Transverse colon (tissue), 4 donors: ENCODE results near the gene CCL15.

Source experiments
- CTCF ChIP-seq, 5 experiments: fragments of 200-600 bp in 3 of 5; fragments of 450-650 bp in 2 of 5; sonication (generic) in 3 of 5; IDR thresholded peaks; 1 replicate in 2 of 5; 2 replicates in 3 of 5; pipeline ENCODE4 v1.5.1; 2016 to 2017; ENCODE audit warnings: antibody characterized with exemption in 5 of 5, inconsistent platforms in 3 of 5, mild to moderate bottlenecking in 2 of 5, moderate library complexity in 1 of 5
- EP300 ChIP-seq: sonication (generic); formaldehyde crosslinking; IDR thresholded peaks from one replicate; pipeline ENCODE4 v1.6.1; 2017; ENCODE audit warnings: antibody characterized with exemption, low read depth
- POLR2AphosphoS5 ChIP-seq, 3 donors: sonication (generic); formaldehyde crosslinking; IDR thresholded peaks; one replicate each; pipeline ENCODE4 v1.6.1; 2016; ENCODE audit warnings: antibody characterized with exemption in 3 of 3

- TF ChIP-seq CTCF (IDR thresholded peaks at IDR 0.05) (peak; percentile 71 to 90 (median 81)), EP300 (no peak), POLR2AphosphoS5 (IDR thresholded peaks at IDR 0.05) (no peak)
These were observed 31.6 kb downstream of the CCL15 start for GRCh38 chr17:35969558-35970380.
